T47D (cell line): Measurements from ENCODE around the gene SV2B.
A peak's percentile ranks its signal among the peaks of the same experiment; 100 is the strongest.

Source experiments
- DNase-seq, 2 experiments: peaks; one replicate each; pipeline versions ENCODE4 v3.0.0 to v3.0.0-alpha.2; 2011 to 2012; ENCODE audit warnings: low read depth in 1 of 2, low spot score in 1 of 2
- JUND ChIP-seq: IDR thresholded peaks from 2 replicates; pipeline ENCODE4 v1.6.1; 2012; ENCODE audit warnings: low read depth
- in situ Hi-C: cut with HindIII; loops from 2 replicates; pipeline ENCODE4 v1.10.0; 2016; ENCODE audit warnings: low sequenced_read_pairs, low pct_unique_long_range_greater_than_20kb

The SV2B gene

DNA sequence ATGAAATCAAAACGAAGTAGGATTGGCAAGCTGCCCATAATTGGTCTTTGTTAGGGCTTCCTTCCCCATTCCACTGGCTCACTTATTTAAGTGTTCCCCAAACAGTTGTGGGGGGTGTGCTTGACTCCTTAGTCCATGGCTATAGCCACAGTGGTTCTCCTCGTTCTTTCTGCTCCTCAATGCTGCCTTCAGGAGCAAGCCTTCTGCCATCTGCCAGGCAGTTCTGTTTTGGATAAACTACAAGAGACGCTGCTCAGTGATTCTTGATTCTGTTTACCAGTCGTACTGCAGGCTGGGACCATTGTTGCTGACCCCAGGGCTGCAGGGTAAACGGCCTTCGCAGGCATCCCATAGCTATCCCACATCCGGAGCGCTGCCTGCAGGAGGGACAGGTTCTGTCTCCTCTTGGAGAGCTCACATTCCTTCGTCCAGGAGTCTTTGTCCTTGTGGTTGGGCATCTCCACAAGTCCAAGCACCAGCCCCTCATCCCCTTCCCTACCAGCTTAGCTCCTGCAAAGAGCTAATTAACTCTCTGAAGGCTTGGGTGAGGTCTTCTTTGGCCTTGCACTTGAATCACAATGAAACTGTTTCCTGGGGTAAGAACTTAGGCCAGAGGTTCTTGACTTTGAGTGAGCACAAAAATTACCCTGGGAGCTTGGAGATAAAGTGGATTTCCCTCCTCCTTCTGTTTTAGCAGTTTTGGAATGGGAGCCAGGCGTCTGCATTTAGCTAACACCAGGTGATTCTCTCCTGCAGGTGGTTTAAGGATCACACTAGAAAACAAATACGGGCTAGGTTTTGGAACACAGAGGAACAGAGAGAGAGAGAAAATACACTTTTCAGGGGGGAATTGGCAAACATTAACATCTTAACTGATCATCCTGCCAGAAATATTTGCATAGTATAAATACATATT is 114.9 kb downstream of the SV2B start:
- no peak for TF ChIP-seq JUND
- in situ Hi-C loops: no loop called here
- no peak for DNase-seq

DNA sequence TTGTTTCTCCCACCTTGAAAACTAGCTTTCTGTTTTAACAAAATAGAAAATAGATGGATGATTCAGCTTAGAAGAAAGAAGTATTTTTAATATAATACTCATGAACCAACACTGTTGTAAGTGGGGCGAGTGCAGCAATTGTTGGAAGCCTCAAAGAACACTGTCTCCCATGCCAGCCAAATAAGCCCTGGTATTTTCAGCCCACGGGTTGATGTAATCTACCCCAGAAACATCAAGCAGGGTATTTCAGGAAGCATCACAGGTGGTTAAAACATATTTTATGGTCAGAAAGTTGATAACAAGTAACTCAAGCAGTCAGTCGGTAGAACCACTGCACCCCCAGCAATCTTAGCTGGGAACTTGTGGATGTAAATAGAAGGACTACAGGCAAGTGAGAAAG is 115.9 kb downstream of the SV2B start:
- no peak for TF ChIP-seq JUND
- in situ Hi-C loops: no loop called here
- DNase-seq: no peak

DNA sequence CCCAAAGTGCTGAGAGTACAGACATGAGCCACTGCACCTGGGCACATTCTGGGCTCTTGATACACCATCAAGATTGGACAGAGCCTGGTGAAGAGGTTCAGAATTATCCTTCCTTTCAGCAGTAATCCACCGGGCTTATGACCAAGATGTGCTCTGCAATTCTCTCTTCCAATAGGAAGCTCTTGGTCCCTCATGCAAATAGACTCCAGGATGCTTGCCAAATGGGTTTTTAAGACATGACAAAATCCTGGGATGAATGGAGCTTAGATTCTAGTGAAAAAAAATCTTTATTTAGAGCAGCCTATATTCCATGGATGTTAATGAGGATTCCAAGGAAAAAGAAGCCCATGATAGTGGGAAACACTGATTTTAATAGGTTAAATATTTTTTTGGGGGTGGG is 119.1 kb downstream of the SV2B start:
- TF ChIP-seq JUND: no peak
- in situ Hi-C loops: no loop called here
- no peak for DNase-seq

DNA sequence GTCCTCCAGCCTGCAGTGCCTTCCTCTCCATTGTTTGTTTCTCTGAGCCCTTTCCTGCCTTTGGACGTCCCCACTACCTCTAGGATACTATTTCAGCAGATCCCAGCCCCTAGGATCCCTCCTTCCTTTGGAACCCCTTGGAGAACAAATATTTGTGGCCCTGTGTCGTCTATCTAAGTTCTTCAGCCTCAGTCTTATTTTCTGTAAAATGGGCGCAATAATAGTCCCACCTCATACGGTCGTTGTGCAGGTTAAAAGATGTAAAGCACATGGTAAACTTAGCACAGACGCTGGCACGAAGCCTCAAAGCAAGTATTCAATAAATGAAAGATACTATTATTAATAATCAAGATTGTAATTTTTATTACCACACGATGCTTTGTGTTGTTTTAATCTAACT is 122.0 kb downstream of the SV2B start:
- in situ Hi-C loops: no loop called here
- no peak for DNase-seq
- TF ChIP-seq JUND: no peak

DNA sequence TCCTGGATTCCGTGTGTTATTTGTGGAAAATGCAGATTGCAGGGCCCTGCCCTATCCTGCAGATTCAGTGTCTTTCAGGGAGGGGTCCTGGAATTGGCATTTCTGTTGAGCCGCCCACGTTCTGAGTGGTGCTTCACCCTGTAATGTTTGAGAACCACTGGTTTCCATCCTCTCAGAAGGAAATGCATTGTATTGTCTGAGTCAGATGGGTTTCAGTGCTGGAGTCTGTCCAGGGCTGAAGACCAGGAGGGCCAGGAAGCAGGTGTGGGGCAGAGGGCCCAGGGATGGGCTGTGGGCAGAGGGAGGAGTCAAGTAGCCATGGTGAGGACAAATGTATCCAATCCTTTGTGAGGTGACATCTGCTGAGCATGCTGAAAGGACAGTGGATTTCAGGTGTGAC is 123.8 kb downstream of the SV2B start:
- no peak for TF ChIP-seq JUND
- in situ Hi-C loops: no loop called here
- DNase-seq: no peak

DNA sequence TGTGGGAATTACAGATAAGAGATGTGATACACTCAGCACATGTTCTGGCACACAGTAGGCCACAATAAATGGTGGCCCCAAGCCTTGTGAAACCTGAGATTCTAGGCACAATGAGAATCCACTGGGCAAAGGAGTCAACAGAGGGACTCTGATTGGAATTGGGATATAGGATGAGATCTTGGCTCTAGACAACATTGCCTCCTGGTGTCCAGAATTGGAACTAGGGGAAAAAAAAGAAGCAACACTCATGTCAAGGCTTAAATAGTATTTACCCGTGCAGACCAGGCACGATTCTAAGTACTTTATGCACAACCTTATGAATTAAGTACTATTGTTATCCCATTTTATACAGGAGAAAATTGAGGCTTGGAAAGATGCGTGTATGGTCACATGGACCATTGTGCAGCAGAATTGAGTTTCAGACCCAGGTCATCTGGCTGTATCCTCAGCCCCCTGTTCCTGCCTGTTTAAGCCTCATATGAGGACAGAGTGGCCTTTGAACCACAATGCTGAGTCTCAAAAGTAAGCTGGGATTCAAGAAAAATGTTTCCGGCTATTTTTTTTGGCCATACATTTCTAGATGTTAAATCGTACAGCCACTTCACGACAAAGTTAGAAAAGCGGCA is 124.8 kb downstream of the SV2B start:
- peak; percentile 20 to 70 for DNase-seq
- TF ChIP-seq JUND: no peak
- in situ Hi-C loops: no loop called here

DNA sequence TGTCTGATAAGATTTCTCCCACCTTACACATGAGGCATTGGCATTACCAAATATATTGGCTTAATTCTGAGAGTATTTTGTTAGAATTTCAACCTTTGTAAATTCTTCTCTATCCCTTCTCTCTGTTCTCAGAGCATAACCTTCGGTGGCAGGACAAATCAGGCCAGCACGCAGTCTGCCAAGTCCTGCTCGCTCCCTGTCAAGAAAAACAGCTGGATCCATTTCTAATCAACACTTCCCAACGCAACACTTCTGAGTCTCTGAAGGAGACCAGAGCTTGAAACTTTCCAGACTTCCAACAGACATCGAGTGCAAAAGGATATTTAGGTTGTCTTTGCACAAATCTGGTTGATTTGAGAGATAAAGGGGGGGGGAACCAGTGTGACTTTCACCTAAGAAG is 125.7 kb downstream of the SV2B start:
- in situ Hi-C loops: no loop called here
- DNase-seq: no peak
- no peak for TF ChIP-seq JUND

DNA sequence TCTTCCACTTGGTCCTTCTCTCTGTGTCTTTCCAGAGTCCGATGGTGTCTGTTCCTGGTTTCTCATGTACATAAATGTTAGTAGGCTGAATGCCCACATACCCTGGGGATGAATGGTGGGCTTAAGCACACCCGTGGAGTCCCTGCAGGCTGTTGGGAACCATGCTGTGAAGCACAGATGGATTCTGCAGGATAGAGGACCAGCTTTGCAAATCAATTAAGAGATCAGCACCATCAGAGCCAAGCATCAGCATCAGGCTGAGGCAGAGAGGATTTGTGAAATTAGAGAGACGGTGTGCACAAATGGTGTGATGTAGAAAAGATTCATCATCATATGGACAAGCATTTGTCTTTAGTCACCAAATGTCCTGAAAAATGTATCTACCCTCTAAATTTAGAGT is 127.1 kb downstream of the SV2B start:
- in situ Hi-C loops: no loop called here
- DNase-seq: no peak
- TF ChIP-seq JUND: no peak

DNA sequence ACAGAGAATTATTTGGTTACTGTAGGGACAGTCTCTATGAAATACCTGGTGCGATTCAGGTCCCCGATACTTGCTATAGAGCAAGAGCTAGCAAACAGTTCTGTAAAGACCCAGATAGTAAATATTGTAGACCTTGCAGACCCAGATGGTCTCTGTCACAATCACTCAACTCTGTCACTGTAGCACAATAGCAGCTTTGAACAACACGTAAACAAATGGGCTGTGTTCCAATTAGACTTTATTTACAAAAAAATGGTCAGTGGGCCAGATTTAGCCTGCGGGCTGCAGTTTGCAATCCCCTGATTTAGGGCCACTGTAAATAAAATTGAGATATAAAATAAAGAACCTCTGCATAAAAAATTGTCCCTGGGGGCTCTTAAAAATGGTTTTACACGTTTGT is 127.7 kb downstream of the SV2B start:
- DNase-seq: no peak
- in situ Hi-C loops: no loop called here
- no peak for TF ChIP-seq JUND

DNA sequence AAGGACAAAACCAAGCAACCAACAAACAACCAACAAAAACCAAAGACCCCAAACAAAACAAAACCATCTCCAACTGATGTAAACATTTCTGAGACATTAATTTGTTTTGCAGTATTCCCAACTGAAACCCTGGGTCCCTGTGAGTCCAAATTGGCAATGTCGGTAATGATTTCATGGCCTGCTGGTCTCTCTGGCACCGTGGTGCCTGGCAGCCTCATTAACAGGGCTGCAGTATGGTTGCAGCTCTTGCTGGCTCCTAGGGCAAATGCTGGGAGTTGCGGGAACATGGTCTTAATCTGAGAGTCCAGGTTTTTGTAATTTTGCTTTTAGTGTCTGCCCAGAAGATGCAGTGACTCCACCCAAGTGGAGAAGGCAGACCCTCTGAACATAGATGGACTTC is 128.3 kb downstream of the SV2B start:
- DNase-seq: no peak
- TF ChIP-seq JUND: no peak
- in situ Hi-C loops: no loop called here

DNA sequence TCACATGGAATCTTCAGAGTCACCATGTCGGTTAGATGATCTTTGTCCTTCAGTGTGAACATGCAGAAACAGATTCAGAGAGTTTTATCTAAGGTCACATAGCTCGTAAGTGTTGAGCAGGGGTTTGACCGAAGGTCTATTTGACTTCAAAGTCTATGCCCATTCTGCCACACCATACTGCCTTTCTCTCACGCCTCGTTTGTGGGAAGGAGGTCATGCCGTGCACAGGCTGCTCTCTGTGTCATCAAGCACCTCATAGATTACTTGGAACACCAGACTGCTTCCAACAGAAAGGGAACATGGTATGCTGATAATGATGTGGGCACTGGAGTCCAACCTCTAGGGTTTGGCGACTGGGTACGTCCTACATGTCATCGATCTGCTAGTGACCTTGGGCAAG is 128.8 kb downstream of the SV2B start:
- no peak for TF ChIP-seq JUND
- in situ Hi-C loops: no loop called here
- DNase-seq: no peak

DNA sequence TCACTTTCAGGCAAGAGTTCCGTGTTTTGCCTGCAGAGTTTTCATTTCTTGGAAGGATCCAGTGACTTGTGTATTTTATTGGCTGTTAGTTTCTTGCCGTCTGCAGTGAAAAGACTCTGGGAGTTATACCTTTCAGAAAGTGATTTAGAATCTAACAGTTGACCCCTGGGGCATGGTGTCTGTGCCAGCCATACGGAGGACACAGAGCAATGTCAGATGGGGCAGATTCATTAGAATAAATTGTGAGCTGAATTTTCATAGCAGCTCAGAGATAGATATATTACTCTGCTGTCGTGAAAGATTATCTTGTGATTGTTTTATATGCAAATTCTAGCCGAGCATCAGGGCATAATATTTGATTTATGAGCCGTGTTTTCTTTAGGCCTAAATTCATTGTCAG is 131.6 kb downstream of the SV2B start:
- DNase-seq: no peak
- in situ Hi-C loops: no loop called here
- TF ChIP-seq JUND: no peak

DNA sequence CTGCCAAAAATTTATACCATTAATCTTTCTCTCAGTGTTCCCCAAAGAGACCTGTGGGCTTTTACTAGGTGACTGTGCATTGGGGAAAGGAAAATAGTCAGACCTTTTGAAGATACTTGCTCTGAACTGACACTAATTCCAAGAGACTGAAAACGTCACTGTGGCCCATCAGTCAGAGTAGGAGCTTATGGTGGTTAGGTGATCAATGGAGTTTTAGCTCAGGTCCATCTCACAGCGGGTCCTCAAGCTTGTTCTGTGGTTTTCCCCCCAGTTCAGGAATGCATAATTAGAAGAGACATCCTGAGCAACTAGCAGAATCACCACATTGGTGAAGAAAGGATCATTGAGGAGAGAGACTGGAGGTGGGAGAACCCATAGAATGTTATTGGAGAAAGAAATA is 134.7 kb downstream of the SV2B start:
- in situ Hi-C loops: no loop called here
- DNase-seq: no peak
- no peak for TF ChIP-seq JUND

DNA sequence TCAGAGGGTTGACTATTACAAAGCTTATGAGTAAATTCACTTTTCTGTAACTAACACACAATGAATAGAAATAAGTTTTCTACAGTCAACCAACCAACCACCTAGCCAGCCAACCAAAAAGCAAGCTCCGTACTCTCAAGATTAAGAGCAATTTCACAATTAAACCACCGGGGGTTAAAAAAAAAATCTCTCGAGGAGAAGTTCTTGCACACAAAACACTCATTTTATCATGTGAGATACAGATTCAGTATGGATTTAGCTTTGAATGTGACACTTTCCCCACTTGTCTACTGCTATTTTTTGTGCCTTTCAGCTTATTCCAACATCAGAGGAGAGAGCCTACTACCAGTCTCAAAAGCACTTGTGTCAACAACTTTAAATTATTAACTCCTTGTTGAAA is 135.3 kb downstream of the SV2B start:
- no peak for DNase-seq
- in situ Hi-C loops: no loop called here
- no peak for TF ChIP-seq JUND
